Measurements from ENCODE around the gene ANTXR1. TPM values are rescaled to one million over a fixed set of nuclear protein-coding genes. Genes with fewer than 3 reads are reported as not detected.

ANTXR1 gene
- total and polyA plus RNA-seq, 9 of the 15 experiments (the other 6 are each of a cell fraction or from before 2014, with no cell fraction given) = 0.07 to 1.00 (median 0.54) TPM

- in situ Hi-C loops (cut with MboI) (no loop called here), intact Hi-C loops (cut with micrococcal nuclease) (no loop called here)
- FAIRE-seq (no peak), ATAC-seq (no peak), DNase-seq (ENCODE audit: extremely low read depth in 1 of 4, low spot score in 3 of 4) (no peak)
- WGBS (ENCODE audit: insufficient coverage, low coverage, missing lambda C conversion rate) = 0% methylated on average over 3 of the region's 3 CpGs
- peaks cover 0 to 12% of the 10 kb centered on the region in 2 experiments; a peak in 2 of 5 replicates for H3K27me3 ChIP-seq (ENCODE audit: control insufficient read depth in 2 of 2, insufficient read depth in 2 of 2, low read length in 2 of 2)
- no peak overlapping the region for H3K4me2 ChIP-seq (ENCODE audit: insufficient read depth, low read length)
- H3K9me1 ChIP-seq (ENCODE audit: control insufficient read depth, insufficient read depth, low read length) = no peaks in the 10 kb centered on the region
- ChIA-PET CTCF (ENCODE audit: low intra/inter-chr PET ratio) (no interaction called here), POLR2A (interaction anchor here (1.4 kb wide), 1 partner anchor 10 kb away, joined by 3 read pairs; no protein-coding TSS in a partner anchor)
- no peaks in the 10 kb centered on the region for H4K20me1 ChIP-seq (replicated peaks; ENCODE audit: control insufficient read depth, insufficient read depth, low read length)
- no peaks in the 10 kb centered on the region for H3K79me2 ChIP-seq (ENCODE audit: control insufficient read depth, insufficient read depth, low read length)
- H3K9me3 ChIP-seq (replicated peaks; ENCODE audit: control insufficient read depth, insufficient read depth, low read depth, low read length) = no peaks in the 10 kb centered on the region
- H3K4me3 ChIP-seq = no peak overlapping the region
- H3K9ac ChIP-seq (ENCODE audit: insufficient read depth in 1 of 2, low read depth in 2 of 2, low read length in 2 of 2) = no peak overlapping the region
- H3K27ac ChIP-seq (ENCODE audit: extremely low read depth, low read depth, low read length) = no peak overlapping the region
- no peak overlapping the region for H2AFZ ChIP-seq (ENCODE audit: low read depth, low read length)
- BruUV-seq (replicated peaks) = no TSS peak
- no peaks in the 10 kb centered on the region for H3K36me3 ChIP-seq (ENCODE audit: control insufficient read depth, insufficient read depth, low read length)
- no peaks in the 10 kb centered on the region for H3K4me1 ChIP-seq (replicated peaks in 1 of 2; ENCODE audit: control insufficient read depth in 2 of 2, insufficient read depth in 2 of 2, low read length in 2 of 2)
- TF ChIP-seq TBP (optimal IDR thresholded peaks at IDR 0.05; ENCODE audit: low read depth, low read length) (no peak), ATF2 (CRISPR knock-in tag; IDR thresholded peaks at IDR 0.05) (no peak), E2F6 (IDR thresholded peaks at IDR 0.05; ENCODE audit: borderline replicate concordance in 1 of 2, extremely low read depth in 1 of 2, insufficient read depth in 1 of 2, insufficient read length in 1 of 2, low read depth in 1 of 2, low read length in 1 of 2, poor library complexity in 1 of 2, severe bottlenecking in 1 of 2) (no peak), ZNF740 (CRISPR knock-in tag; IDR thresholded peaks at IDR 0.05) (no peak), ZNF740 (tag; IDR thresholded peaks at IDR 0.05) (no peak), RBM25 (IDR thresholded peaks at IDR 0.05; ENCODE audit: low read depth, low read length, severe bottlenecking) (no peak), RREB1 (CRISPR knock-in tag; IDR thresholded peaks at IDR 0.05) (no peak), ZBTB5 (IDR thresholded peaks at IDR 0.05) (no peak), FOS (IDR thresholded peaks at IDR 0.05; ENCODE audit: extremely low read depth, insufficient read length) (no peak), CXXC5 (CRISPR knock-in tag; IDR thresholded peaks at IDR 0.05) (no peak), ZNF778 (CRISPR knock-in tag; IDR thresholded peaks at IDR 0.05) (no peak)
These were observed 91.3 kb downstream of the ANTXR1 start for GRCh38 chr2:69104261-69104660.
